Measurements from ENCODE around the gene FERMT2.

The FERMT2 gene

GRCh38 chr14:52891800-52892199 is 59.0 kb downstream of the FERMT2 start:
- no peak for DNase-seq (ENCODE audit: low read depth)
- no peak for TF ChIP-seq CTCF (IDR thresholded peaks at IDR 0.05; ENCODE audit: control insufficient read depth, extremely low read depth, insufficient read depth)
- no peak overlapping the region for H3K4me3 ChIP-seq (ENCODE audit: low read depth, low read length)

GRCh38 chr14:52888839-52889838 is 61.7 kb downstream of the FERMT2 start:
- no peak for DNase-seq (ENCODE audit: low read depth)
- TF ChIP-seq CTCF (IDR thresholded peaks at IDR 0.05; ENCODE audit: control insufficient read depth, extremely low read depth, insufficient read depth) = no peak
- H3K4me3 ChIP-seq (ENCODE audit: low read depth, low read length) = no peak overlapping the region

DNA sequence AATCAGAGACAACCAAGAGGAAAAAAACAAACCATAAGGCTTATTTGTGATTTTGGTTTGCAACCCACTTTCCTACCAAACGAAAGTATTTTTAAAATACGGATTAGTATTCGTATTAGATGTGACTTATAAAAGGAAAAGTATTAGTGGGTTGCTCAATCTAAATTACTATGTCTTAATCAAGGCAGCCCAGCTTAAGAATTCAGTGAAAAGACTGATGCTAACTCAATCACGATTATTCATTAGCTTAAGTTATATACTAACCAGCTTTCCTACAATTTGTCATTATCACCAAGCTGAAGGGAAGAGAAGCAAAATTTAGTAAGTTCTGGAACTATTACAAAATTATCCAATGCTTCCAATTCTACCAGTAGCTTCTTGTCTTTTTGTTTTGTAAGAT is 62.7 kb downstream of the FERMT2 start:
- no peak for DNase-seq (ENCODE audit: low read depth)
- no peak overlapping the region for H3K4me3 ChIP-seq (ENCODE audit: low read depth, low read length)
- no peak for TF ChIP-seq CTCF (IDR thresholded peaks at IDR 0.05; ENCODE audit: control insufficient read depth, extremely low read depth, insufficient read depth)

- no peak for TF ChIP-seq CTCF (IDR thresholded peaks at IDR 0.05; ENCODE audit: control insufficient read depth, extremely low read depth, insufficient read depth)
- H3K4me3 ChIP-seq (ENCODE audit: low read depth, low read length) = no peak overlapping the region
These were observed 65.6 kb downstream of the FERMT2 start for GRCh38 chr14:52885230-52885629.

DNA sequence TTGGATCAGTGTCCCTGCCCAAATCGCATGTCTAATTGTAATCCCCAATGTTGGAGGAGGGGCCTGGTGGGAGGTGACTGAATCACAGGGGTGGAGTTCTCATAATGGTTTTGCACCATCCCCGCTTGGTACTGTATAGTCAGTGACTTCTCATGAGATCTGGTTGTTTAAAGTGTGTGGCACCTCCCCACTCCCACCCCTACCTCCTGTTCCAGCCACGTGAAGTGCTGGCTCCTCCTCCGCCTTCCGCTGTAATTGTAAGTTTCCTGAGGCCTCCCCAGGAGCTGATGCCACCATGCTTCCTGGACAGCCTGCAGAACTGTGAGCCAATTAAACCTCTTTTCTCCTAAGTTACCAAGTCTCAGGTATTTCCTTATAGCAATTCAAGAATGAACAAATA is 67.2 kb downstream of the FERMT2 start:
- TF ChIP-seq CTCF (IDR thresholded peaks at IDR 0.05; ENCODE audit: control insufficient read depth, extremely low read depth, insufficient read depth) = no peak
- no peak overlapping the region for H3K4me3 ChIP-seq (ENCODE audit: low read depth, low read length)
- no peak for DNase-seq (ENCODE audit: low read depth)

More at GRCh38 chr14:52885230-52885629, 65.6 kb downstream of the FERMT2 start:
- no peak for DNase-seq (ENCODE audit: low read depth)

DNA sequence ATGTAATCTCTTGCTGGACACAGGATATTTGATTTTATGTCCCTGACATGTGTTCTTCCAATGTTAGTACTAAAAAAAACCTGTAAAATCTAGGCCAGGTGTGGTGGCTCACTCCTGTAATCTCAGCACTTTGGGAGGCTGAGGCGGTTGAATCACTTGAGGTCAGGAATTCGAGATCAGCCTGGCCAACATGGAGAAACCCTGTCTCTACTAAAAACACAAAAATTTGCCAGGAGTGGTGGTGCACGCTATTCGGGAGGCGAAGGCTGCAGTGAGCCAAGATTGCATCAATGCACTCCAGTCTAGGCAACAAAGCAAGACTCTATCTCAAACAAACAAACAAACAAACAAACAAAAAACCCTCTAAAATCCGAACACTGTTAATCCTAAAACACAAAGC is 68.0 kb downstream of the FERMT2 start:
- TF ChIP-seq CTCF (IDR thresholded peaks at IDR 0.05; ENCODE audit: control insufficient read depth, extremely low read depth, insufficient read depth) = no peak
- no peak for DNase-seq (ENCODE audit: low read depth)
- H3K4me3 ChIP-seq (ENCODE audit: low read depth, low read length) = no peak overlapping the region

Data from LNCaP clone FGC (cell line).